HCT116 (cell line): ENCODE data around the gene RBM19. TPM values are rescaled to one million over a fixed set of nuclear protein-coding genes. Genes with fewer than 3 reads are reported as not detected.

Source experiments
- ATAC-seq: fragments of 200-7000 bp; cut with Tn5 transposase; 2 replicates; pipeline ENCODE4 v1.9.1; 2020; ENCODE audit warnings: mild to moderate bottlenecking, moderate library complexity
- BruUV-seq: library from RNA; stranded (reverse); fragments of 400-500 nt; replicated peaks from 2 replicates; lab custom pipeline; 2021; lab: Mats Ljungman, UMichigan
- CTCF ChIA-PET: fragments of 300-600 bp; sonication (Branson Sonifier 250); formaldehyde crosslinking; loops from one replicate; lab custom pipeline; 2021; ENCODE audit warnings: antibody characterized with exemption; lab: Charles Lee
- POLR2A ChIA-PET: fragments of 300-600, 350-600 bp; sonication (Branson Sonifier 250); formaldehyde crosslinking; loops from one replicate; lab custom pipeline; 2021; ENCODE audit warnings: antibody characterized with exemption; lab: Charles Lee
- RAD21 ChIA-PET, 2 experiments: fragments of 300-600 bp; sonication (Branson Sonifier 250); formaldehyde crosslinking; loops; one replicate each; lab custom pipeline; 2023; ENCODE audit warnings: low total read pairs in 2 of 2; ENCODE audit not compliant: uncharacterized antibody in 2 of 2, unreplicated experiment in 2 of 2, low non-redundant PET in 1 of 2; lab: Charles Lee
- DNase-seq: peaks from one replicate; pipeline ENCODE4 v3.0.0-alpha.2; 2010; ENCODE audit warnings: low read depth, low spot score
- H2AFZ ChIP-seq: fragments of 200-600 bp; shearing (Covaris generic), sonication (generic); 2 replicates; pipeline ENCODE4 v1.6.1; 2017; ENCODE audit warnings: low read depth, mixed run types, mixed read lengths, antibody characterized with exemption, low read length; ENCODE audit not compliant: poor library complexity, severe bottlenecking
- H3K27ac ChIP-seq: 2 replicates; pipeline ENCODE4 v1.5.1; 2012; ENCODE audit warnings: low read depth, low read length
- H3K27me3 ChIP-seq: fragments of 200-600 bp; sonication (generic); 2 replicates; pipeline ENCODE4 v1.6.1; 2016; ENCODE audit warnings: mixed run types, low read length, mixed read lengths; ENCODE audit not compliant: insufficient read depth
- H3K36me3 ChIP-seq, 2 experiments: fragments of 200-500 bp in 1 of 2; fragments of 200-600 bp in 1 of 2; sonication (Bioruptor generic) in 1 of 2; sonication (generic) in 1 of 2; 2 replicates each; pipeline versions ENCODE4 v1.5.1 to v1.6.1; 2014 to 2016; ENCODE audit warnings: low read length in 2 of 2, inconsistent platforms in 1 of 2, mixed read lengths in 1 of 2, mixed run types in 1 of 2; ENCODE audit not compliant: insufficient read depth in 2 of 2, control insufficient read depth in 1 of 2
- H3K4me1 ChIP-seq, 2 experiments: fragments of 200-600 bp in 1 of 2; sonication (generic) in 1 of 2; 2 replicates each; pipeline versions ENCODE4 v1.5.1 to v1.6.1; 2012 to 2017; ENCODE audit warnings: low read length in 2 of 2, inconsistent platforms in 1 of 2, mild to moderate bottlenecking in 1 of 2, mixed read lengths in 1 of 2, mixed run types in 1 of 2, moderate library complexity in 1 of 2; ENCODE audit not compliant: insufficient read depth in 2 of 2, control insufficient read depth in 1 of 2
- H3K4me2 ChIP-seq: fragments of 200-600 bp; sonication (generic); 2 replicates; pipeline ENCODE4 v1.6.1; 2017; ENCODE audit warnings: mixed run types, low read length, mixed read lengths
- H3K4me3 ChIP-seq, 2 experiments: fragments of 200-600 bp in 1 of 2; sonication (generic) in 1 of 2; replicated peaks in 1 of 2; 2 replicates each; pipeline ENCODE4 v1.5.1; 2011 to 2016; ENCODE audit warnings: low read length in 2 of 2, control low read depth in 1 of 2, low read depth in 1 of 2, mild to moderate bottlenecking in 1 of 2, mixed read lengths in 1 of 2, mixed run types in 1 of 2
- H3K79me2 ChIP-seq: fragments of 200-600 bp; sonication (generic); 2 replicates; pipeline ENCODE4 v1.6.1; 2017; ENCODE audit warnings: mild to moderate bottlenecking, mixed run types, low read length, moderate library complexity, mixed read lengths; ENCODE audit not compliant: insufficient read depth
- H3K9ac ChIP-seq: fragments of 200-600 bp; sonication (generic); 2 replicates; pipeline ENCODE4 v1.6.1; 2016; ENCODE audit warnings: low read length, mixed read lengths
- H3K9me2 ChIP-seq: fragments of 200-600 bp; sonication (generic), shearing (Covaris generic); 2 replicates; pipeline ENCODE4 v1.6.1; 2017; ENCODE audit warnings: mixed run types, mild to moderate bottlenecking, moderate library complexity; ENCODE audit not compliant: insufficient read depth
- H3K9me3 ChIP-seq, 2 experiments: fragments of 200-500 bp in 1 of 2; fragments of 200-600 bp in 1 of 2; sonication (Bioruptor generic) in 1 of 2; sonication (generic) in 1 of 2; 2 replicates each; pipeline ENCODE4 v1.6.1; 2014 to 2017; ENCODE audit warnings: low read length in 2 of 2, mixed read lengths in 2 of 2, inconsistent platforms in 1 of 2, low read depth in 1 of 2, mild to moderate bottlenecking in 1 of 2, mixed run types in 1 of 2, moderate library complexity in 1 of 2; ENCODE audit not compliant: control insufficient read depth in 1 of 2, insufficient read depth in 1 of 2
- H4K20me1 ChIP-seq: fragments of 200-600 bp; sonication (generic), shearing (Covaris generic); 2 replicates; pipeline ENCODE4 v1.6.1; 2017; ENCODE audit warnings: mixed run types, mild to moderate bottlenecking, moderate library complexity; ENCODE audit not compliant: insufficient read depth
- CEBPB ChIP-seq: IDR thresholded peaks from 2 replicates; pipeline ENCODE4 v1.6.1; 2012; ENCODE audit warnings: low read depth
- EGR1 ChIP-seq: IDR thresholded peaks from 2 replicates; pipeline ENCODE4 v1.6.1; 2012; ENCODE audit warnings: low read depth
- ELF1 ChIP-seq: IDR thresholded peaks from 2 replicates; pipeline ENCODE4 v1.6.1; 2012; ENCODE audit warnings: low read depth, borderline replicate concordance
- EZH2 ChIP-seq: fragments of 200-600 bp; sonication (generic); IDR thresholded peaks from 2 replicates; pipeline ENCODE4 v1.6.1; 2017; ENCODE audit warnings: antibody characterized with exemption, mixed run types
- EZH2phosphoT487 ChIP-seq: fragments of 200-600 bp; IDR thresholded peaks from 2 replicates; pipeline ENCODE4 v1.6.1; 2018; ENCODE audit warnings: antibody characterized with exemption, borderline replicate concordance
- POLR2A ChIP-seq: IDR thresholded peaks from 2 replicates; pipeline ENCODE4 v1.7.0; 2011; ENCODE audit warnings: borderline replicate concordance; ENCODE audit not compliant: insufficient read depth, insufficient read length; ENCODE audit errors: extremely low read depth
- POLR2AphosphoS5 ChIP-seq: IDR thresholded peaks from 2 replicates; pipeline ENCODE4 v1.6.1; 2011; ENCODE audit warnings: mild to moderate bottlenecking, low read depth, low read length, moderate library complexity
- SP1 ChIP-seq: IDR thresholded peaks from 2 replicates; pipeline ENCODE4 v1.6.1; 2012; ENCODE audit warnings: low read depth
- TCF7L2 ChIP-seq: IDR thresholded peaks from 2 replicates; pipeline ENCODE4 v1.7.0; 2011; ENCODE audit warnings: borderline replicate concordance, inconsistent platforms; ENCODE audit not compliant: insufficient read depth, insufficient read length; ENCODE audit errors: extremely low read depth
- YY1 ChIP-seq: IDR thresholded peaks from 2 replicates; pipeline ENCODE4 v1.6.1; 2011; ENCODE audit warnings: low read length, low read depth, moderate library complexity, mild to moderate bottlenecking; ENCODE audit not compliant: insufficient replicate concordance; ENCODE audit errors: extremely low read depth
- ZBTB33 ChIP-seq: IDR thresholded peaks from 2 replicates; pipeline ENCODE4 v1.6.1; 2011; ENCODE audit warnings: mild to moderate bottlenecking, low read length, moderate library complexity; ENCODE audit not compliant: insufficient replicate concordance; ENCODE audit errors: extremely low read depth
- ZFX ChIP-seq: fragments of 450-650 bp; IDR thresholded peaks from 2 replicates; pipeline ENCODE4 v1.6.1; 2017
- intact Hi-C: fragments of 100-400 bp; cut with micrococcal nuclease; formaldehyde crosslinking; loops from 2 replicates; pipeline ENCODE4 v1.10.0; 2022
- total RNA-seq: library from RNA; stranded (reverse); gene quantifications from one replicate; pipeline ENCODE4 v1.2.1, GENCODE V29; 2021; ENCODE audit not compliant: unreplicated experiment

The RBM19 gene
- total RNA-seq, 1 experiment from 2014 or later, result 30.7 TPM

- no TSS peak for BruUV-seq
- H2AFZ ChIP-seq, result no peak overlapping the region
- intact Hi-C loops, result no loop called here
- no peak for ATAC-seq
- H3K4me3 ChIP-seq, result no peak overlapping the region
- H3K36me3 ChIP-seq, result peaks cover 6% of the 10 kb centered on the region in 2 experiments; a peak in 2 of 4 replicates
- ChIA-PET RAD21 (no interaction called here), CTCF (no interaction called here), POLR2A (no interaction called here)
- no peaks in the 10 kb centered on the region for H3K27me3 ChIP-seq
- no peaks in the 10 kb centered on the region for H3K9me2 ChIP-seq
- H4K20me1 ChIP-seq, result no peaks in the 10 kb centered on the region
- H3K9me3 ChIP-seq, result no peaks in the 10 kb centered on the region
- no peak for DNase-seq
- no peaks in the 10 kb centered on the region for H3K79me2 ChIP-seq
- H3K27ac ChIP-seq, result no peak overlapping the region
- H3K9ac ChIP-seq, result no peak overlapping the region
- no peaks in the 10 kb centered on the region for H3K4me1 ChIP-seq
- no peak overlapping the region for H3K4me2 ChIP-seq
- TF ChIP-seq ZFX, result no peak
- no peak for TF ChIP-seq EZH2phosphoT487
- TF ChIP-seq ELF1, result no peak
- TF ChIP-seq POLR2A, result no peak
- no peak for TF ChIP-seq SP1
- no peak for TF ChIP-seq POLR2AphosphoS5
- no peak for TF ChIP-seq YY1
- no peak for TF ChIP-seq EGR1
- no peak for TF ChIP-seq CEBPB
- no peak for TF ChIP-seq ZBTB33
- no peak for TF ChIP-seq EZH2
- TF ChIP-seq TCF7L2, result no peak
Observed at GRCh38 chr12:113933201-113933786, 32.8 kb downstream of the RBM19 start.
